ENCODE data around the gene MEMO1.
A peak's percentile ranks its signal among the peaks of the same experiment; 100 is the strongest.
"Not testable (repeated sequence)": the region's sequence is repeated elsewhere in the genome, so short reads cannot be mapped to it uniquely, and the experiment has no call there.

Gene MEMO1

DNA sequence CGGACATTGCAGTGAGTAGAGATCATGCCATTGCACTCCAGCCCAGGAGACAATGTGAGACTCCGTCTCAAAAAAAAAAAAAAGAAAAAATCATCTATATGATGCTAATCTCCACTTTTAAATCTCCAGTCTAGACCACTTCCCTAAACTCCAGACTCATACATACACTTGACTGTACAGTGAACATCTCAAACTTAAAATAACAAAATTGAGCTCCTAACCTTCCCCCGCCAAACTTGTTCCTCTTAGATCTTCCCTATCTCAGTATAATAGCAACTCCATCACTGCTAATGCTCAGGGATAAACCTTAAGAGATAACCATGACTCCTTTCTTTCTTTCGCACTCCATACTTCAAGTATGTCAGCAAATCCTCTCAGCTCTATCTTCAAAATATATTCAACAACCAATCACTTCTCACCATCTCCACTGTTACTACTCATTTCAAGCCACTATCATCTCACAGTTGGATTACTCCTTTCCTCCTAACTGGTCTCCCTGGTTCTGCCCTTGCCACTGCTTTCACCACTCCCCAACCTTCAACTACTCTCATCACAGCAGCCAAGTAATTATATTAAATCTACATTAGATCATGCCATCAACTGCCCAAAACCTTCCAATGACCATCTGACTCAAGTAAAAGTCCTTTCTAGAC, 12.0 kb downstream of the MEMO1 start:
- DNase-seq (ENCODE audit: low read depth, low spot score) = no peak

DNA sequence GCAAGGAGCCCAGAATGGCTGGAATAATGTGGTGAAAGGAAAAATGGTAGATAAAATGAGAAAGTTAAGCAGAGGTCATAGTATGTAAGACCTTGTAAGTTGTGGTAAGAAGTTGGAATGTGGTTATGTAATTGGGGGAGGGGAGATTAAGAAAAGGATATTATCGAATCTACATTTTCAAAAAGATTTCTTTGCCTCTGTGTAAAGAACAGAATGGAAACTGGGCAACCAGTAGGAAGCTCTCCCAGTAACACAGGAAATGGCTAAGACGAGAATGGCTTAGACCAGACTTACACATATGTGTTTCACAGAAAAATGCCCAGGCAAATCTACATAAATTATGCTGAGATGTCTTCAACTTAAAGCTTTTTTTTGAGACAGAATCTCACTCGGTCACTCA, 13.2 kb downstream of the MEMO1 start:
- DNase-seq (ENCODE audit: low read depth, low spot score) = peak; percentile 11

DNA sequence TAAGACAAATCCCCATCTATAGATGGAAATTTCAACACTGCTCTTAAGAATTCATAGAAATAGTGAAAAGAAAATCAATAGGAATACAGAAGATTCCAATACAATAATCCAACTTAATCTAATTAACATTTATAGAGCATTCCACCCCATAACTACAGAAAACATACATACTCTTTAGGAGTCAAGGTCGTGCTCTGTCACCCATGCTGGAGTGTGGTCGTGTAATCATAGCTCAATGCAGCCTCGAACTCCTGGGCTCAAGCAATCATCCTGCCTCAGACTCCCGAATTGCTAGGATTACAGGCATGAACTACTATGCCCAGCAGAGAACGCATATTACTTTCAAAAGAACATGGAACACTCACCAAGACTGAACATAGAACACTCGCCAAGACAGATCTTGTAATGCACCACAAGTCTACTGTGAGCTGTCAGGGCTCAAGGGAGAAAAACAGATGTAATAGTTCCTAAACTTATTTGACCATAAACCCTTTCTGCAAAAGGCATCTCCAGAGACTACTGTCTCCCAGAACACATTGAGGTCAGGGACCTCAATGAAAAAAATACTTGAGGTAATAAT, 14.1 kb downstream of the MEMO1 start:
- DNase-seq (ENCODE audit: low read depth, low spot score) = no peak

DNA sequence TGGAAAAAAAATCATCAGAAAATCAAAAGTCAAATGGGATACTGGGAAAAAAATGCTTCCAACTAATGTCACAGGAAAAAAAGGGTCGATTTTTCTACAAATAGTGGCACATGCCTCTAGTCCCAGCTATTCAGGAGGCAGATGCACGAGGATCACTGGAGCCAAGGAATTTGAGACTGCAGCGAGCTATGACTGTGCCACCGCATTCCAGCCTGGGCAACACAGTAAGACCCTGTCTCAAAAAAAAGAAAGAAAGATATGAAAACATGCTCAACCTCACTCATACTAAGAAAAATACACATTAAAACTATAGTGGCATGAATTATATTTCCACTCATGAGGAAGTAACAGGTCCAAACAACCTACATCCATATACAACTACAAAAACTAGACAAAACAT, 17.9 kb downstream of the MEMO1 start:
- DNase-seq (ENCODE audit: low read depth, low spot score) = no peak

DNA sequence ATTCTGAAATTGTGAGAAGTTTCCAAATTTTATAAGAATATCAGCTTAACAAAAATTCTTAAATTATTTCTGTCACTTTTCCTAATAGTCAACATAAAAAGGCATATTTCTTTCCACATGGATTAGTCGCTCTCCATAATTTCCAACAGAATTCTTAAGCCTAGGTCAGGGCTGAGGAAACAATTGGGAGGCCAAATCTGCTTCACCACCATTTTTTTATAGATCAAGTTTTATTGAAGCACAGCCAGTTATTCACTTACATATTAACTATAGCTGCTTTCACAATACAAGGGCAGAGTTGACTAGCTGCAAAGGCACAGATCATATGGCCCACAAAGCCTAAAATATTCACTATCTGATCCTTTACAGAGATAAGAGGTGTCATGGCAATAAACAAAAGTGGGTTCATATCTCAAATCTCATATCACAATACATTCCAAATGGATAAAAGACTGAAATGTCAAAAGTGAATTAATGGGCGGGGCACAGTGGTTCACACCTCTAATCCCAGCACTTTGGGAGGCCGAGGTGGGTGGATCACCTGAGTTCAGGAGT, 18.7 kb downstream of the MEMO1 start:
- DNase-seq (ENCODE audit: low read depth, low spot score) = no peak

DNA sequence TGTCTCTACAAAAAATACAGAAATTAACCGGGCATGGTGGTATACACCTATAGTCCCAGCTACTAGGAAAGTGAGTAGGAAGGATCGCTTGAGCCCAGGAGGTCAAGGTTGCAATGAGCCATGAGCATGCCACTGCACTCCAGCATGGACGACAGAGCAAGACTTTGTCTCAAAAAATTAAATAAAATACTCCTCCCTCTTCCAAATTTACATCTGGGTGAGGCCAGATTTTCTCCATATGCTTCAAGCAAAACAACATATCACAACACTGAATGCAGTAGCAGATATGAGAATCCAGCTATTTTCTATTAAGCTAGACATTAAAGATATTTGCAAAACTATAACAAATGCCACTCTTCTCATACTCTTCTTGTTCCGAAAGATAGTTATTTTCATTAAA, 20.9 kb downstream of the MEMO1 start:
- no peak for DNase-seq (ENCODE audit: low read depth, low spot score)

DNA sequence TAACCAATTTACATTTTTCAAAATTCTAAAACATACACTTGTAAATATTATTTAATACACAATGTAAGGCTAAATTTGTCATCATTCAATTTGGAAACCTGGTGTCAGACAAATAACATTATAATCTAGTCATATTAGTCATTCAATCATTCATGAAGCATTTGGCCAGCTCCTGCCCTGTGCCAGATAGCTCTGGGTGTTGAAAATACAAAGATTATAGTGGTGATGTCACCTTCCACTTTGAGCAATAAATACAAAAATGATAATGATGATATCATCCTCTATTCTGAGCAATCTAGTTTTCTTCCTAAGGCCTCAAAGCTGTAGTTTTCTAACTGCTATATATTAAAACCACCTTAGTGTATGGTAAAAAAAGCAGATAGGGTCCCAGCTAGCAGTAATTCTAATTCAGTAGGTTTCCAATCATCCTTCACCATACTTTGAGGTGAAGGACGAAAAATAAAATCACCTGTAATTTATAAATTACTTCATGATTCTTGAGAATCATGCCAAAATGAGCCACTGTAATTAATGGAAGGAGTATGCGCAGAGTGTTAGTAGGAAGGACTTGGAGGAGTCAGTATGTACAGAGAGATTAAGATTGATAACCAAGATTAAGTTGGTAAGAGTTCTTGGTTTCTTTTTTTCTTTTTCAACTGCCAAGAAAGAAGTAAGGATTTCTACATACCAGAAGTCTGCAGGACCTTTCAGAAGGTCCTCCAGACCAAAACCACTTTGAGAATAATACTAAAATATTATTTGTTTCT, 23.2 kb downstream of the MEMO1 start:
- peak; percentile 36 for DNase-seq (ENCODE audit: low read depth, low spot score)

DNA sequence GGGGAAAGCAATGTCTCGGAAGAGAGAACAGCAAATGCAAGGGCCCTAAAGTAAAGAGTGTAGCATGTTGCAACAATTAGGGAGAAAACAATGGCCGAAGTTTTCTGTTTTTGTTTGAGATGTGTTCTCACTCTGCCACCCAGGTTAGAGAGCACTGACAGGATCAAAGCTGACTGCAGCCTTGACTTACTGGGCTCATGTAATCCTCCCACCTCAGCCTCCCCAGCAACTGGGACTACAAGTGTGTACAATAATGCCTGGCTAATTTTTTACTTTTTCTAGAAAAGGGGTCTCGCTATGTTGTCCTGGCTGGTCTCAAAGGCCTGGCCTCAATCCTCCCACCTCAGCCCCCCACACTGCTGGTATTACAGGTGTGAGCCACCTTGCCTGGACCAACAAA, 23.9 kb downstream of the MEMO1 start:
- no peak for DNase-seq (ENCODE audit: low read depth, low spot score)

DNA sequence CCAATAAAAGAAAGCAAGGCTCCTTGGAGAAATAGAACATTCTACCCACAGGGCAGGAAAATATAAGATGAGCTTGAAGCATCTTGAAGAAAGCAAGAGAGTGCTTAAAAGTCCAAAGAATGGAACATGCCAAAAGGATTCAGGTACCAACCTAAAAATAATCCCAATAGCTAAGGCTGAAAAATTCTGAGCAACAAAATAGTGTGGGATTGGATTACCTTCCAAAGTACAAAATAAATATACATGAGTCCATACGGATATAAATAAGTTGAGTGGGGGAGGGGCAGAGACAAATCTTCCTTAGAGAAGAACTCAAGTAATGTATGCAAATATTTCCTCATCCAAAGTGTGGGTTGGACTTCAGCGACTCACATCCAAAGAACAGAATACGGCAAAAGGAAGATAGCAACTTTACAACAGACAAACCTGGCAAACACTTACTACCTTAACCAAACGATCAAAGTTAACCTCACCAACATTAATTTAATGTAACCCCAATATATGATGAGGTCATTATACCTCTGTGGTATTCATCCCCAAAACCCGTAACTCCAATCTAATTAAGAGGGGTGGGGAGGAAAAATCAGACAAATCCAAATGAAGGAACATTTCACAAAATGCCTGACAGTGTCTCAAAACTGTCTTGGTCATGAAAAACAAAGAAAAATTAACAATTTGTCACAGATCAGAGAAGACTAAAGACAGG, 26.9 kb downstream of the MEMO1 start:
- no peak for DNase-seq (ENCODE audit: low read depth, low spot score)

DNA sequence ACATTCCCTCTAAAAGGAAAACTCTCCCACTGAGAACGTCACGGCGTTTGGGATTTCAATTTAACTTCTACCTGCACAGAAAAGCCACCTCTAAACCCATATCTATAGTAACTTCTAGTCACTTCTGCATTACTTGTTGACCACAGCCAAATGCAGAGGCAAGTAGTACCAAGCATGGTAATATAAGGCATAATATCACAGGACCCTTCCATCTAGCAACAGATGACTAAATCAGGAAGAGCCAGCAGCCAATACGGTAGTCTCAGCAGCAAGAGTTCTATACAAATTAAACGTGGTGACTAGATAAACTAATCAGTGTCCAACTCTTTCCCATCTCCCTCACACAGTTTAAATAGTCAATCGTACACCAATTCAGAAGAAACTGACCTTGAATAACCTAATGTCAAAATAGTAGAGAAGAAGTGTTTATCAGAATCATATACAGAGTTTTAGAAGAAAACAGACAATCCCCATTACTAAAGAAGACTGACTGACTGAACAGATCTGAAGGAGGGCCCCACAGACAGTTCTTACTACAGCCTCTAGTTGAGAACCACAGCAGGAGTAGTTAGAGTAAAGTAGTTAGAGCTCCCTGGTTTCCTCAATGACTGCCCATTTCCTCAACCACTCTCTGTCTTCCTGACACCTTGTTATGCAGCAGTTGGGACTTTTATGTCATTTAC, 30.0 kb downstream of the MEMO1 start:
- peak; percentile 30 for DNase-seq (ENCODE audit: low read depth, low spot score)

DNA sequence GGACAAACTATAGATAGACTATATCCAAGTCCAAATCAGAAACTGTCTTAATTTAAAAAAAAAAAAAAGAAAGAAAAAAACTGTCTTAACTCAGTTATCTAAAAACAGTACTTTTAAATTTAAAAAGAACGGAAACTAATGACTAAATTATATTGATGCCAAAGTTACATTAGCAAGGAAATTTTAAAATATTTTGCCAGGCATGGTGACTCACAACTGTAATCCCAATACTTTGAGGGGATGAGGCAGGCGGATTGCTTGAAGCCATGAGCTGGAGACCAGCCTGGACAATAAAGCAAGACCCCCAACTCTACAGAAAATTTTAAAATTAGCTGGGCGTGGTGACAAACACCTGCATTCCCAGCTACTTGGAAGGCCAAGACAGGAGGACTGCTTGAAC, 30.9 kb downstream of the MEMO1 start:
- no peak for DNase-seq (ENCODE audit: low read depth, low spot score)

DNA sequence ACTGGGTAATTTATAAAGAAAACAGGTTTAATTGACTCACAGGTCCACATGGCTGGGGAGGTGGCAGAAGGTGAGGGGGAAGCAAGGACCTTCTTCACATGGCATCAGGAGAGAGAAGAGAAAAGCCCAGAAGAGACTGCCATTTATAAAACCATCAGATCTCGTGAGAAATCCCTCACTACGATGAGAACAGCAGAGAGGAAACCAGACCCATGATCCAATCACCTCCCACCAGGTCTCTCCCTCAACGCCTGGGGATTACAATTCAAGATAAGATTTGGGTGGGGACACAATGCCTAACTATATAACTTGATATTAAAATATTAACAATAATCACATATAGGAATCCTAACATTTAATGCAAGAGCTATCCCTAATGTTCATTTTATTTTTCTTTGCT, 31.8 kb downstream of the MEMO1 start:
- DNase-seq (ENCODE audit: low read depth, low spot score) = no peak

DNA sequence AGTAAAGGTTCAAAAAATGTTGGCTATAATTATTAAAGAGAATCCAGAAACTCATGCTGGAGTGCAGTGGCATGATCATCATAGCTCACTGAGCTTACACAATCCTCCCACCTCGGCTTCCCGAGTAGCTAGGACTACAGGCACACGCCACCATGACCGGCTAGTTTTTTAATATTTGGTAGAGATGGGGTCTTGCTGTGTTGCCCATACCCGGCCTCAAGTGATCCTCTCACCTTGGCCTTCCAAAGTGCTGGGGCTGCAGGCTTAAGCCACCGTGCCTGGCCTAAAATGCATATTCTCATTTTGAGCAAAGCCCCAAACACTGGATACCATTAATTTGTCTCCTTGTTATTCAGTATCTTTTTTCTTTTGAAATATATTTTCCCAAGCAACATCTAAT, 32.4 kb downstream of the MEMO1 start:
- DNase-seq (ENCODE audit: low read depth, low spot score) = no peak

DNA sequence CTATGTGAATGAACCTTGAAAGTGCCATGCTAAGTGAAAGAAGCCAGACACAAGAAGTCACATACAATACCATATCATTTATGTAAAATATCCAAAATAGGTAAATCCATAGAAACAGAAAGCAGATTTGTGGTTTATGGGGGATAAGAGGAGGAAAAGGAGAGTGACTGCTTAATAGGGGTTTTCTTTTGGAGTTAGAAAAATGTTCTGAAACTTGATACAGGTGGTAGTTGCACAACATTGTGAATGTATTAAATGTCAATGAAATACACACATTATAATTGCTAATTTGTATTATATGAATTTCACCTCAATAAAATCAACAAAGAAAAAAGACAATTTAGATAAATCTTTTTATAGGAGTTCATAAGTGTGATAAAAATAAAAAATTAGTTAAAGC, 37.1 kb downstream of the MEMO1 start:
- no peak for DNase-seq (ENCODE audit: low read depth, low spot score)

DNA sequence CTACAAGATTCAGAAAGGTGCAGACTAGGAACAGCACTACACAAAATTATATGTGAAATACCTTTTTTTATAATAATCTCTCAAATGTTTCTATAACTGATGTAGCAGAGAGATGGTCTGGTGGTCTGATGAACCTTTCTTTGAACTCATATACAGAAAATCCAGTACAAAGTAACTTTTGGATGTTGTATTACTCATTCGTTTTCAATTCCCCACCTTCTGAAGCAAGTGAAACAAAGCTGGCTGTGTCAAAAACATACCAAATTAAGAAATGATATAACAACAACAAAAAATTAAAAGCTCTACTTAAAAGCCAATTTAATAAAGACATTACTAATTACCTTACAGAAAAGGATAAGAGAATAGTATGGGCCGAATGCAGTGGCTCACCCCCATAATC, 38.7 kb downstream of the MEMO1 start:
- DNase-seq (ENCODE audit: low read depth, low spot score) = no peak

DNA sequence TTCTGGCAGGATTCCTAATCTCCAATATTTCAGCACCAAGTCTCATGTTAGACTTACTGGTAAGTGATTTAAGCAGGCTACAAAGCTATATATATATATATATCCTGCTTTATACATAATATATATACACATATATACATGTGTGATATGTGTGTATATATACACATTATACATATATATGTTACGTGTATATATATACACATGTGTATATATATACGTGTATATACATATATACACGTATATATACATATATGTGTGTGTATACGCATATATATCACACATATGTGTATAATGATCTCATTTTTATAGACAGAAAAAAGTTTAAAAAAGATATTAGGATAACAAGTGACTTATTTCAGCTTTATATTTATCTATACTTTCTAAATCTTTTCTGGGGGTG, 41.6 kb downstream of the MEMO1 start:
- DNase-seq (ENCODE audit: low read depth, low spot score) = no peak

DNA sequence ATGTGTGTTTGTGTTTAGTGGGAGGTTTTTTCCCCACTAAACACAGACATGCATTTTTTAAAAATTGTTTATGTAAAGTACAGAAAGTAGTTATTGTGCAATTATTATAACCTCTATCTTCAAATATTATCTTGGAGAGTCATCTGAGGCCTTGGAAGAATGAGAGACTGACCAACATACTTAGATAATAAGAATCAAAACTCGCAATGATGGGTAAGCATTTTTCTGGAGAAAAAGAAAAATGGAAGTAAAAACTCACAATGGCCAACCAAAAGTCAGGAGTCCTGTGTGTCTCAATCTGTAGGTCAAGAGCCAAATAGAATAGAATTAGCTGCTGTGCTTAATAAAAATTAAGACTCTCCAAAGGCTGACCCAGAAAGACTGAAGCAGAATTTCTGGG, 43.0 kb downstream of the MEMO1 start:
- DNase-seq (ENCODE audit: low read depth, low spot score) = no peak

DNA sequence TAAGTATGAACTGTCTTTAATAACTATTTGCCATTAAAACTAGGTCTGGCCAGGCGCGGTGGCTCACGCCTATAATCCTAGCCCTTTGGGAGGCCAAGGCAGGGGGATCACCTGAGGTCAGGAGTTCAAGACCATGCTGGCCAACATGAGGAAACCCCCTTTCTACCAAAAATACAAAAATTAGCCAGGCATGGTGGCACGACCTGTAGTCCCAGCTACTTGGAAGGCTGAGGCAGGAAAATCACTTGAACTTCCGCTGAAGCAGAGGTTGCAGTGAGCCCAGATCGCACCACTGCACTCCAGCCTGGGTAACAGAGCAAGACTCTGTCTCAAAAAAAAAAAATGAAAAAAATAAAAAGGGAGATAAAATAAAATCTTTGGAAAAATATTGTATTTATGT, 44.4 kb downstream of the MEMO1 start:
- DNase-seq (ENCODE audit: low read depth, low spot score) = not testable (repeated sequence)

DNA sequence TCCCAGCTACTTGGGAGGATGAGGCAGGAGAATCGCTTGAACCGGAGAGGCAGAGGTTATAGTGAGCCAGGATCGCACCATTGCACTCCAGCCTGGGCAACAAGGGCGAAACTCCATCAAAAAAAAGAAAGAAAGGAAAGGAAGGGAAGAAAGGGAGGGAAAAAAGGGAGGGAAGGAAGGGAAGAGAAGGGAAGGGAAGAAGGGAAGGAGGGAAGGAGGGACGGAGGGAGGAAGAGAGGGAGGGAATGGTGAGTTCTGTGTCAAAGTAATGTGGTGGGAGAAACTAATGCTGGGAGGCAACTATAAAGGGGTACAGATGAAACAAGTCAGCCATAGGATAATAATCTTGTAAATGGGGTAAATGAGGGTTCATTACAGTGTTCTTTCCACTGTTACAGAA, 45.7 kb downstream of the MEMO1 start:
- no peak for DNase-seq (ENCODE audit: low read depth, low spot score)

DNA sequence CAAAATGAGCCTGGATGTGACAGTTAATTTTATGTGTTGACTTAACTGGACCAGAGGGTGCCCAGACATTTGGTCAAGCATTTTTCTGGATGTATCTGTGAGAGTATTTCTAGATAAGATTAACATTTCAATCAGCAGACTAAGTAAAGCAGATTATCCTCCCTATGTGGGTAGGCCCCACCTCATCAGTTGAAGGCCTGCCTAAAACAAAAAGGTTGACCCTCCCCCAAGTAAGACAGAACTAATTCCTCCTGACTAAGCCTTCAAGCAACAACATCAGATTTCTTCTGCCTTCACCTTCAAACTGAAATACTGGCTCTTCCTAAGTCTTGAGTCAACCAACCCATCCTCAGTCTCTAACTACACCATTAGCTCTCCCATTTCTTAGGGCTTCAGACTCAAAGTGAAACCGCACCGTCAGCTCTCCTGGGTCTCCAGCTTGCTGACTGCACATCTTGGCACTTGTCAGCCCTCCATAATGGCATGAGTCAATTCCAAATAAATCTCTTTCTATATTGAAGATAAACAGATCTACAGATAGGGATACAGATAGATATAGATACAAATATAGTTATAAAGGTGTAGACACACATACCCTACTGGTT, 47.9 kb downstream of the MEMO1 start:
- DNase-seq (ENCODE audit: low read depth, low spot score) = no peak

DNA sequence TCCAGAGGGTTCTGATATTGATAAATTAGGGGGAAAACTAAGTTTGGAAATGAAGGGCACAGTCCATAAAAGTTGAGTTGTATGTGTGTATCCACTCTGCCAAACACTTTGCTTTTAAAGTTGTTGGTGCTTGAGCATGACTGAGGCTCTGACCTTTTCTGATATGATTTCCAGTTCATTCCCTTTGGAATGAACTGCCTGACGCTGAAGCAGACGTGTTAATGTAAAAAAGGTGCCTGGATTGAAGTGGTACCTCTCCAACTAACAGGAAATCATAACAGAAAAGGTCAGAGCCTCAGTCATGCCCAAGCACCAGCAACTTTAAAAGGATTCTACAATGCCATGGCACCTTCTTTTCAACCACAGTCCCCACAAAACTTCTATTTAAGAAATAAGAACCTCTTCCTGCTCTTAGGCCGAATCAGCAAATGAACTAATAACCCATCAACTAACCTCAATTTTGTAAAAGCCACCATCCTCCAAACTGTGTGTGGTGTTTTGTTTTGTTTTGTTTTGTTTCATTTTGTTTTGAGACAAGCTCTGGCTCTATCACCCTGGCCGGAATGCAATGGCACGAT, 52.6 kb downstream of the MEMO1 start:
- no peak for DNase-seq (ENCODE audit: low read depth, low spot score)

Measured in astrocyte of the hippocampus (primary cell).